GM21576 (cell line): ENCODE measurements around the gene KLHDC9.

Experiments used
- ATAC-seq: cut with Tn5 transposase; IDR thresholded peaks from one replicate; pipeline ENCODE4 v1.9.1; 2021; ENCODE audit warnings: mild to moderate bottlenecking, moderate library complexity; ENCODE audit not compliant: unreplicated experiment

The KLHDC9 gene

DNA sequence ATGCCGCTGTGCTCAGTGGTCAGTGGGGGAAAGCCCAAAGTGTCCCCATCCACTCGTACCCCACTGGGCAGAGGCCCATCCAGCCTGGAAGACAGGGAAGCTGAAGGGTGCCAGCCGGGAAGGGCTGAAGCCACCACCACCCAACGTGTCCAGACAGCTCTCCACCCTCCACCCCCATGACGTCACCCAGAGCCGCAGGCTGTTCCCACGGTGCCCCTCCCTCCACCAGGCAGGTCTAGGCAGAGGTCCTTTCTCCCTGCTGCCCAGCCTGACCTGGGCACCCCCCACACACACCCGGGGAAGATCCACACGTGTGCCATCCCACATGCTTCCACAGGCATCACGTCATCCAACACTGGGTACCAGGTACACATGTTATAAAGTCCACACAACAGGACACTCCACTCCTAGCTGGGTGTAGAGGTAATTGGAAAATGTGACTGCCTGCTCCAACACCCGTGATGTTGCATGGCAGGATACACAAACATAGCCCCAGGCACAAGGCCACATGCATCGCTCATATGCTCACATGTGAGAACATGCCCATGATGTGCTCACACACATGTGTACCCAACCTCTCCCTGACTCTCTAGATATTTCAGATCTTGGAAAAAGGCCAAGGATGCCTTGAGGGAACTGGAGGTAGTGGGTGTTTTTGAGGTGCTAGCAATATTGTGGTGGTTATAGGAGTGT, 23.3 kb upstream of the KLHDC9 start:
- no peak for ATAC-seq

DNA sequence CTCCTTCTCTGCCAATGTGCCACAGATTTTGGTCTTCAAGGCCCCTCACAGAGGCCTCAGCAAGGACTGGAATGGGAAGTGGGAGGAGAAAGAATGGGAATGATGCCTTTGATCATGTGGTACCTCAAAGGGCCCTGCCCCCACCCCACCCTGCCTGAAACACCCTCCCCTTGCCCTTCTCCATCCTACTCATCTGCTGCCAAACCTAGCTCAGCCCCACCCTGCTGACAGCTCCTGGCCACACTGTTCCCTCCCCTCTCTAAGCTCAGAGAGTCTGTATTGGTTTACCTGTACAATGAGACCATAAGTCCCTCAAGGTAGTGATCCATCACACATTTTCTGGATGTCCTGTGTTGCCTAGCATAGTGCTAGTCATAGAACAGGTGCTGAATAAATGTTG, 21.8 kb upstream of the KLHDC9 start:
- ATAC-seq: no peak

DNA sequence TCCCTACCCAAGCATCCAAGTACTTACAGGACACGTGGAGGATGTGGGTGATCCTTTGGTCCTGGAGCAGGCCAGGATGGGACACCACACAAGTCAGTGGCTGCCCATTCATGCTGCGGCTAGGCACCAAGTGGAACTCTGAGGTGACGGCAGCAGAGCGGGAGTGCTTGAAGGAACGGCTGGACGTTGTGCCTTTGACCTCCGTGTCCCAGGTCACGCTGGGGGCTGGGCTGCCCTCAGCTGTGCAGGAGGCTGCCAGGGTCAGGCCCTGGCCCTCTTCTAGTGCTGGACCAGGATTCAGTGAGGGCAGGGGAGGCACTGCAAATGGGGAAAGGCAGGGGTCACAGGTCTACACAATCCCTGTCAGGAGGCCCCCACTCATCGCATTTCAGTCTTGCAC, 20.7 kb upstream of the KLHDC9 start:
- no peak for ATAC-seq

DNA sequence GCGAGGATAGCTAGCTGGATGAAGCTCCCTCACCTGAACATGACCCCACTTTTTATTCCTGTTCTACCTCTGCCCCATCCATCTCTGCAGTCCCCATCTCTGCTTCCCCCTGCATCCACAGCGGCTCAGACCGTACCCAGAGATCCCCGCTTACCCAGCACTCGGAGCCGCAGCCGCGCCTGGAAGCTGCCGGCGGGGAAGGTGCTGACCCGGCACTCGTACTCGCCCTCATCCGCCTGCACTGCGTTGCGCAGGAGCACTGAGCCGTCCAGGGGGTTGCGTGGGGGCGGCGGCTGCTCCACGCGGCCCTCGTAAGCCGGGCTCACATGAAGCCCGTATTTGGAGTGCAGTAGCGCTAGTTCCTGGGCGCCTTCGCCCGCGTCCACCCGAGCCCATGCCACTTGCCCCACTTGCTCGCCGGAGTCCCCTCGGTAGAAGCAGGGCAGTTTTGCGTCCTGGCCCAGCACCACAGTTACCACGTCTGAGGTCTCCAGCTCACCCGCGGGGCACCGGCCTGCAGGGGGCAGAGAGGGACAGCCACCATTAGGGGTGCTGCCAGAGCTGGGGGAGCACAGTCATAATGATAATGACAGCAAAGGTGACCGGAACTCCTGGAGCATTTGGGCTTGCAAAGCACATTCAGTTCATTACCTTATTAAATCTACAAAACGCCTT, 18.6 kb upstream of the KLHDC9 start:
- no peak for ATAC-seq

DNA sequence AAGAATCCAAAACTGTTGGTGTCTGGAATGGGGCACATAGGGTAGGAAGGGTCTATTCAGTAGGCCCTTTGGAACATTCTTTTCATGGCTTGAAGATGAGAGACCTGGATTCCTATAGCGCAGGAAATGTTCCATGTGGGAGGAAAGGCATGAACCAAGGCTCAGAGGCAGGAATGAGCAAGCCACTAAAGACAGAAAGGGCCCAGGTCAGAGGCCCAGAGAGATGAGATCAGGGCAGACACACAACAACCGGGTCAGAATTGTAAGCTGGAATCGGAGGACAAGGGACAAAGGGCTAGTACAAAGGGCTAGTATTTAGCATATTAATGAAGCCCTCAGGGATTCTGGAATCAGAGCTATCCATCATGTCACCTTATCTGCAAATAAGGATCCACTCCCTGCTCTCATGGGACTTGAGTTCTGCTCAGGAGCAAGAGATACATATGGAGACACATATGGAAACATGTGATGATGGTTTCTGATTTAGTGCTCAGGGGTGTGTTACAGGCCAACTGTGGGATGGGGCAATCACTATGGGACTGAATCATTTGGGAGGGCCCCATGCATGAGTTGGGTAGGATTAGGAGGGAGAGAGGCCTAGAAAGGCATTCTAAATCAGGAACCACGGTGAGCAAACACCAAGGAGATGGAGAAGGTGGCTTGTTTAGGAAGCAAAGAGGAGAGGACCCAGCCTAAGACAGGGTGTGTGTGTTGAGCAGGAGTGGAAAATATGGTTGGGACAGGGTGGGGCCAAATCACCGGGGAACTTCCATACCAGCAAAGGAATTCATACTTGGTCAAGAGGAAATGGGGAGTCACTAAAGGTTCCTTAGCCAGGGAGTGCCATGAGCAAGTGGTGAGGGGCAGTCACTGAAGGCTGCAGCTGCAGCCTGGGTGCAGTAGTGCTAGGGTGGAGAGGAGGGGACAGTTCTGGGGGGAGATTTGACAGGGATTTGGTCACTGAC, 17.4 kb upstream of the KLHDC9 start:
- no peak for ATAC-seq

DNA sequence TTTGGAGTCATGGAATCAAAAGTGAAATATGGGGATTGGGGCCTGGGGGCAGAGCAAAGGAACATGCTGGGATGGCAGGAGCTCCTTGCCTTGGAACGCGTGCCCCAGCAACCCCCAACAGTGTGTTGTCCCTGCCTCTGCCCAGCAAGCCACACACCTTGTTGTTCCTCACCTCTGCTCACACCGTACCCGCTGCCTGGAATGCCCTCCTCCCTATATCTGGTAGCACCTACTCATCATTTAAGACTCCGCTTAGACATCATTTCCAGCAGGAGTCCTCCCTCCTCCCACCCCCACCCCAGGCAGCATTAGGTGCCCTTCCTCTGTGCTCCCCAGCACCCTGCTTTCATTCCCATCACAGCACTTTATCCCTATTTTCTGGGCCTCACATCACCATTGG, 16.6 kb upstream of the KLHDC9 start:
- ATAC-seq: no peak

DNA sequence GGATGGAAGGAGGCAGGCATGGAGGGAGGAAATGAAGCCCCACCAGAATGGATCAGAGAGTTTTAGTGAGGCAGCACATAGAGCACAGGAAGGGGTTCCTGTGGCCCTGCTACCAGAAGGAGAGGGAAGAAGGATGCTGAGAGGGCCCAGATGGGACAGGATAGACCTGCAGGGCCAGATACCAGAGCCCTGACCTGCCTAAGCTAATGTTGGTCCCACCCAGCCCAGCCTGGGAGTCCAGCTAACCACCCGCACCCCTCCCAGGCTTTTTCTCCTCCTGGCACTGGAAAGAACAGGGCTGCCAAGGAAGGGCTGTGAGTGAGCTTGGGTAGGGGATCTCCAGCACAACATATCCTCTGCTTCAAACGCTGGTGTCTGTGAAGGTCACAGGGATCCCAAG, 15.7 kb upstream of the KLHDC9 start:
- ATAC-seq: no peak

DNA sequence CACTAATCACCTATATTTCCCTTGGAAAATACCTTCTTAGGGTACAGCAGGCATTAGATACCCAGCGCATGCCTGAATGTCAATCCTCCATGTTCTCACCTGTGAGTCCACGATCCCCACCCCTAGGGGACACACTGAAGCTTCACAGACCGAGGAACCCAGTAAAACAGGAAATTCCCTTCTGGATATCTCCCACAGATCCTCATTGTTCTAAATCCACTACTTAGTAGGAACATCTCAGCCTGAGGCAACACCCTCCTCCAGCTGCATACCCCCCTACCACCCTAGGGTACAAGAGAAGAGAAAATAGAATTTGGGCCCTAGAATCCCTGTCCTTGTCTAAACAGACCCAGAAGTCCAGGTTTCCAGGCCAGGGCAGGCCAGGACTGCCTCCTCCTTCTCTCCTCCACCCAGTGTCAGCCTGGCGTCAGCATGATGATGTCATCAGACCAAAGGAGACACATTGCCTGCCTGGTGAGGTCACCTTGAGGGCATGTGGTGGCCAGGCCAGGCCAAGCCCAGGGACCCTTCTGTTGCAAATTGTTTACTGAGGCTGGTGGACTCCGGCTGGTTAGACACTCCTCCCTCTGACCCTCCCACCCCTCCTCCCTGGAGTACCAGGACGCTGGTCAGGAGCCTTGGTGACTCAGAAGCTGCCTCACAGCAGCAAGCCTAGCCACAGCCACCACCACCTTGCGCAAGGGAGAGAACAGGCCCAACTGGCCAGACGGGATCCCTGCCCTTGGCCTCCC, 15.0 kb upstream of the KLHDC9 start:
- ATAC-seq: no peak

DNA sequence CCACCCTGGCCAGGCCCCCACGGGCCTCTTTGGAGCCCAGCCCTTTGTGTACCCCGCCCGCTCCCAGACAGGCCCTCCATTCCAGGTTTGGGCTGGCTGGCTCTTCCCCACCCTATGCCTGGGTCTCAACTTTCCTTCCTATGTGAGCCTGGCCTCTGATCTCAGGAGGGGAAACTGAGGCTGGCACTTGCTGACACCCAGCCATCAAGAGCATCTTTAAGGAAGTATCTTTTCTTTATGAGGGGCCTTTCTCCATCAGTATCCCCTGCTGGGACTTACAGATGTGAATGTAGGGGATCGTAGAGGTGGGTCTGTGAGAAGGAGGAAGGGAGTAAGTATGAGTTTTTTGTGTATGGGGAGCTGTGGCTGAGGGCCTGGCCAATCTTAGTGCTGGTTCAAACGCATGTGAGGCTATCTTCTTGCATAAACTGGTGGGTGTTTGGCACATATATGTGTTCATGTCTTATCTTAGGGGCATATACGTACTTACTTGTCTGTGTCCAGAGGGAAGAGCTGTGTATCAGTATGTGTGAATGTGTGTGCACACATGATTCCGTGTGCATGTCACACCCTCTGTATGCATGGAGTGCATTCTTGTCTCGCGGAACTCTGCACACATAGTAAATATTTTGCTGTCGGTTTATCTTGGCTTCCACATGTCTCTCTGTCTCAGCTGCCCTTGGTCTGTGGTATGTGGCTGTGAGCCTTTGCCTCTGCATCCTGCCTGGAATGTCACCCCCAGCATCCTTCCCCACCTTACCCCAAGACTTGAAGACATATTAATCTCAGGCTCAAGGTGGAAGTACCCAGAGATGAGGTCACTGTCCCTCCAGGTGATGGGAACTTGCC, 14.2 kb upstream of the KLHDC9 start:
- no peak for ATAC-seq

DNA sequence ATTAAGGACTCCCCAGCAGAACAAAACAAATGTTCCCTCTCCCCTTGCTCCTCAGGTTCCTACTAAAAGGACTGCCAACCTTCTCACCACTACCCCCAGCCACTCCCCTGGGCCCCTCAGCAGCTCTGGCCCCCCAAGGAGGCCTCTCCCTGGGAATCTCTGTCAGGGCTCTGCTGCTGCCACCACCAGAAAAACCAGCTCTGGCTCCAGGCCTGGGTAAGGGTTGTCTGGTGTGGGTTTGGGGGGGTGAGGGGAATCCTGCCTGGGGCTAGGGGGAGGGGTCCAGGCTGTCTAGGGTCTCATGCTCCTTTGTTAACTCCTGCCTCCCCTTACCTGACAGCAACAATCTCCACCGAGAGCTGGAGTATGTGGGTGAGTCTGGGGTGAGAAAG, 13.6 kb upstream of the KLHDC9 start:
- ATAC-seq: no peak

DNA sequence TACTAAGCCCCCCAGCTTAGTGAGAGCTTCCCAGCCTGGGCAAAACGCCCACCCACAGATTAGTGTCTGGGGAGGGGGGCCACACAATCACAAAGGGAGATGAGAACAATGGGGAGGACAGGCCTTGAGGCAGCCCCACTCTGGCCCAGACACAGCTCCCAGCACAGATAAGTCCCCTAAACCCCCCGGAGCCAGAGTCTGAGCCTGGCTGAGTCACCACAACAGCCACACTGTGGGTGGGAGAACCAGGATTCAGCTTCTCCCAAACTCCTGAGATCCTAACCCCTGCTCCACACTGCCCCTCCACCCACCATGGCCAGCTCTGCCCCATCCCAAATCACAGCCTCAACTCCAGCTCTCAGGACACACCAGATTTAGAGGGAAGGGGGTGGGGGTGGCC, 13.0 kb upstream of the KLHDC9 start:
- ATAC-seq: no peak

DNA sequence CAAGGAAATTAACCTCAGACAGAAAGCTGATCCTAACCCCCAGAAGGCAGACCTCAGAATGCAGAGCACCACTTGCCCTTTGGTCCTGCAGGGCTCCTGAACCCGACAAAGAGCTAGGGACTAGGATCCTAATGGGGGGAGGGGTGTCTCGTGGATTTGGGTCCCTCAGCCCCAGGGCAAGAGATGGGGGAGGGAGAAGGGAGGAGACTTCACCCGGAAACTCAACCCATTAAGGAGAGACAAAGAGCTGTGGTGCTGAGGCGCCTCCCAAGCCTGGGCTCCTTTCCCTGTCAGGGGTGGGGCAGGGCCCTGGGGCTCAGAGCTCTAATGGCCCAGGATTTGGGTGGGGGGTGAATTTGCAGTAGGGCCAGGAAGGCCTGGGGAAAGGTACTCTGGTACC, 11.7 kb upstream of the KLHDC9 start:
- no peak for ATAC-seq

DNA sequence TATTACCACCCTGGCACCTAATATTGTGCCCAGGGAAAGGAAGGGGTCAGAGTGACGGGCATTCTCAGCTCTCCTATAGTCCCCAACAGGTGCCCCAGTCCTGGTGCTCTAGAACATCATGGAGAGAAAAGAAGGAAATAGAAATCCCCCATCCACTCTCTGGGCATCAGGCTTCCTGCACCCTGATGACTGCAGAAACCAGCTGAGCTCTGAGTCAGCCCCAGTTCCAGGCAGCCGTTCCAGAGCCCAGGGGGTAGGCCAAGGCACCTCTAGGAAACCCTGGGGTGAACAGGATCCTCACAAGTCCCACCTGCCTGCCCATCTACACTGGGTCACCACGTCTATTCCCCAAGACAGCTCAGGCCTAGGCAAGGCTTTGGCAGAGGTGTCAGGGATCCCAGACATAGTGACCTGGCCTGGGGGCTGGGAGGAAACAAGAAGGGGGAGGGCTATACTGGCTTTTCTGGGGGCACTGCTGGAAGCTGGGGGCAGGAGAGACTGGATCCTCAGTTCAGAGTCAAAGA, 9.5 kb upstream of the KLHDC9 start:
- ATAC-seq: no peak

DNA sequence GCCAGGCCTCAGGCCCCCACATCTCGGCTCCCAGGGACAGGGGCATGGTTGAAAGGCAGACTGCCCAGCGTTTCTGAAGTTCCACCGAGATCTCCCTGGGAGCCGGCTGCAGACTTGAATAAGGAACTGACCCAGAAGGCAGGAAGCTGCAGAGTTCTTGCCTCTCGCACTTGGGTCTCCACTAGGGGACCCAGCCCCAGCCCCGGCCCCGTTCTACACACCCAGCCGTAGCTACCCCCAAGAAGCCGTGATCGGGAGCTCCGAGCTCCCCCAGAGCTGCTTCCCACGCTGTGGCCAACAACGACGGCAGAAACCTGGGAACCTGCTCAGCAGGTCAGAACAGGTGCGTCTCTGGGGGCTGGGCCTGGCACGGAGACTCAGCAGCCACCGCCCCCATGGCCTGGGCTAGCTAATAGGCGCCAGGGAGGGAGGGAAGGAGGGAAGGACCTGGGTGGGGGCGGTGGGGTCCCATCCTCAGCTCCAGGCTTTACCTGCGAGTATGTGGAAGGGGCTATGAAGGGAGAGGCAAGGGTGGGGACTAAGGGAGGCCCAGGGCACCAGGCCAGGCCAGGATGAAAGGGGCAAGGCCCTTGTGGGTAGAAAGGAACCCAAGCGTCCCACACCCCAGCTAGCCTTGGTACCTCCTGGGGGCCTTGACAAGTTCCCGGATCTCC, 8.8 kb upstream of the KLHDC9 start, which contains the start of gene NECTIN4:
Gene NECTIN4, minus strand, starts transcription at position 308 of the 674 bp plus-strand sequence. Its CDS starts 262 bp downstream, at position 46.
- no peak for ATAC-seq

DNA sequence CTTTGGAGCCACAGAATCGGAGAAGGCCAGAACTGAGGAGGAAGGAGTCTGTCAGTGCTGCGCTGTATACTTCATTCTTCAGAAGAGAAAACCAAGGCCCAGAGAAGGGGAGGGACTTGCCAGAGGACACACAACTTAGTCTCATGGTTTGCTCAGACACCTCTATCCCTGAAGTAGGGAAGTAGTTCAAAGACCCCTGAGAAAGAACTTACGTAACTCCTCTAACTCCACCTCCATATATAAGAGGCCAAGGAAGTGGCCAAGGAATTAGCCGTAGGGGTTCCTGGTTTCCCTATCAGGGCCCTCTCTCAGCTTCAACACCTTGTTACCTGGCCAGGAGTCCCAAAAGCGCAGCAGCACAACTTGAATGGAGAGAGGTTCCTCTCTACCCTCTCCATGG, 8.2 kb upstream of the KLHDC9 start:
- no peak for ATAC-seq

DNA sequence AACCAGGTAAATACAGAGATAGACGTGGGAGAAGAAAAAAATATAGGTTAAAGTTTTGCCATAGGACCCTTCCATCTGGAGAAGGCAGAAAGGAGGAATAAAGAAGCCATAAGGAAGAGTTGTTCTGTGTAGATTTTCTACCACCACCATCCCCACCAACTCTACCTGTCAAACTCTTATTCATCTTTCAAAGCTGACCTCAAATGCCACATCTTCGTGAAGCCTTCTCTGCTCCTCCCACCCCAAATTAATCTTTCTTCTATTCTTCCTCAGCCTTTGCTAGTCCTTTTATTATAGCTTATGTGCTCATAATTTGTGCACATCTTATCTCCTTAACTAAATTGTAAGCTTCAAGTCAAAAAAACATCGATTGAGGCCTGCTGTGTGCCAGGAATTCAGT, 7.5 kb upstream of the KLHDC9 start:
- no peak for ATAC-seq

DNA sequence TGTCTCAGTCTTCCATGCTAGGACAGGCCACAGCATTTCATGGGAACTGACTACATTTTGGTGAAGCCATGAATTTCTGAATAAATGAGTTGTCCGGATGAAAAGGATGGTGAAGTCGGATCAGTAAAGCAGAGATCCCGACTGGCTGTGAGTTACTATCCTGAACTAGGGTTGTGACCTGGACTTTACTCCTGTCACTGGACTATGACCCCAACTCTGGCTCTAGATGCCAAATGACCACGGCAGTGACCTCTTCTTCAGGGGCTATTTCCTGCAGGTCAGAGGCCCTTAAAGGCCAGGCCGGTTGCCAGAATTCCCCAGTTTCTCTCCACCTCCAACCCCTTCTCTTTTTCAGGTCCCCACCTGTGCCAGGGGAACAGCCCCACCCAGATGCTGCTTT, 7.1 kb upstream of the KLHDC9 start:
- ATAC-seq: no peak

DNA sequence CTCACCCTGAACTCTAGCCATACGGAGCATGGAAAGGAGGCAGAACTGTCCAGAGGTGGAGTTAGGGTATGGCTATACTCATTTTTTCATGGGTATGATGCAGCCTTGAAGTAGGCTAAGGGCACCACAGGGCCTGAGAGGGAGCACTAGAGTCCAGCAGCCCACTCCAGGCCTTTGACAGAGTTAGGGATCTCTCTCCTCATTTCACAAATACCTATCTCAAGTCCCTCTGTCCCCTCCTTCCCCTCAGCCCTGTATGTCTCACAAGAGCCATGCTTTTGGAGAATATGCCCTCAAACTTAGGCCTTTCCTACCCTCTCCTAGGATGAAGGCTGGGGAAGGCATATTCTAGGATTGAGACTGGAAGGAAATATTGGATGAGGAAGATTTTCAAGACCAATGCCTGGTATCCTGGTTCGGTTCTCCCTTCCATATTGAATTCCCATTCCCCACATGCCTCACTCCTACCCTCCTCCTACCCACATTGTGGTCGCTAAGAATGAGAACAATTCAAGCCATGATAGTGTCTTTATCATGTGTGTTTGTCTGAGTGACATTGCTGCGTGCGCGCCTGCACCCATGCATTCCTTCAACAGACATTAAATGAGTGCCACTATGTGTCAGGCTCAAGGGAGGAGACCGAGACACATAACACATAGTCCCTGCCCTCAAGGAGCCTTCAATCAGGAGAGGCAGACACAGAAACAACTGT, 6.2 kb upstream of the KLHDC9 start:
- no peak for ATAC-seq

DNA sequence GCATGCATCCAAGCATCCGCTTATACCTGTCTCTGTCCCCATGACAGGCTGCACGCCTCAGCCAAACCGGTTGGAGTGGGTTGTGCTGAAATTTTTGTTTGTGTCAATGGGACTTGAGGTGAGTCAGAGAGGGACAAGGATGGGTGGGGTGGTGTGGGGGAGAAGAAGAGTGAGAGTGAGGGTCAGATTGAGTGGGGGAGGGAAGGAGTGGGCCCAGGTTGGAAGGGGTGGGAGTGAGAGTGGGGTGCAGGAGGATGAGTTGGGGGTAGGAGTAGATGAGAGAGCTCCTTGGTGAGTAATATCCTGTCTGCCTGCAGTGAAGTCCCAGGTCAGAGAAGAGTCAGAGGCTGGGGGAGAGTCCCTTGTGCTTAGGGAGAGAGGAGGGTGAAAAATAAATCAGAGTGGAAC, 5.5 kb upstream of the KLHDC9 start:
- ATAC-seq: no peak
